Loucy (cell line): ENCODE measurements around the gene ATF7.

Experiments used
- H2AFZ ChIP-seq: fragments of 200-600 bp; sonication (generic); 2 replicates; pipeline ENCODE4 v1.6.0; 2016; ENCODE audit warnings: antibody characterized with exemption, mild to moderate bottlenecking, low read length, moderate library complexity
- H3F3A ChIP-seq: fragments of 200-600 bp; 2 replicates; pipeline ENCODE4 v1.6.0; 2016; ENCODE audit warnings: antibody characterized with exemption, low read depth, mild to moderate bottlenecking
- H3K27me3 ChIP-seq: fragments of 200-600 bp; sonication (generic); 2 replicates; pipeline ENCODE4 v1.6.1; 2014; ENCODE audit warnings: low read length, mild to moderate bottlenecking; ENCODE audit not compliant: insufficient read depth, poor library complexity, severe bottlenecking
- H3K36me3 ChIP-seq: fragments of 200-600 bp; sonication (generic); 2 replicates; pipeline ENCODE4 v1.6.1; 2016; ENCODE audit warnings: low read length; ENCODE audit not compliant: insufficient read depth
- H3K4me1 ChIP-seq: fragments of 200-600 bp; sonication (generic); 2 replicates; pipeline ENCODE4 v1.5.1; 2014; ENCODE audit warnings: low read length, mild to moderate bottlenecking; ENCODE audit not compliant: insufficient read depth, poor library complexity, severe bottlenecking
- H3K4me2 ChIP-seq: fragments of 200-600 bp; sonication (generic); 2 replicates; pipeline ENCODE4 v1.6.0; 2014; ENCODE audit warnings: antibody characterized with exemption, low read length, low read depth, mild to moderate bottlenecking; ENCODE audit not compliant: poor library complexity, severe bottlenecking
- H3K4me3 ChIP-seq: fragments of 200-600 bp; sonication (generic); 2 replicates; pipeline ENCODE4 v1.5.1; 2014; ENCODE audit warnings: low read length, mild to moderate bottlenecking, mixed read lengths; ENCODE audit not compliant: poor library complexity, severe bottlenecking
- H3K79me2 ChIP-seq: fragments of 200-600 bp; sonication (generic); 2 replicates; pipeline ENCODE4 v1.6.1; 2014; ENCODE audit warnings: low read length; ENCODE audit not compliant: insufficient read depth
- H3K9ac ChIP-seq: fragments of 200-600 bp; sonication (generic); 2 replicates; pipeline ENCODE4 v1.6.0; 2014; ENCODE audit warnings: mild to moderate bottlenecking, low read depth, low read length, moderate library complexity; ENCODE audit not compliant: poor library complexity, severe bottlenecking
- H3K9me2 ChIP-seq: fragments of 200-600 bp; sonication (generic); replicated peaks from 2 replicates; pipeline ENCODE4 v1.6.1; 2016; ENCODE audit warnings: low read depth, low read length, mixed read lengths
- H3K9me3 ChIP-seq: fragments of 200-600 bp; sonication (generic); 2 replicates; pipeline ENCODE4 v1.6.1; 2014; ENCODE audit warnings: mild to moderate bottlenecking, antibody characterized with exemption, low read length, low read depth; ENCODE audit not compliant: insufficient read depth
- H4K20me1 ChIP-seq: fragments of 200-600 bp; sonication (generic); 2 replicates; pipeline ENCODE4 v1.6.0; 2014; ENCODE audit warnings: antibody characterized with exemption, low read length, mild to moderate bottlenecking; ENCODE audit not compliant: insufficient read depth, poor library complexity, severe bottlenecking
- EZH2phosphoT487 ChIP-seq: fragments of 200-600 bp; IDR thresholded peaks from 2 replicates; pipeline ENCODE4 v1.6.1; 2018; ENCODE audit warnings: antibody characterized with exemption, mild to moderate bottlenecking, moderate library complexity, borderline replicate concordance
- TF ChIP-seq, protein P1 (sequence below): fragments of 200-600 bp; sonication (generic); conservative IDR thresholded peaks from 2 replicates; pipeline ENCODE4 v1.5.1; 2014; ENCODE audit warnings: mild to moderate bottlenecking, antibody characterized with exemption, low read length

ATF7 gene

DNA sequence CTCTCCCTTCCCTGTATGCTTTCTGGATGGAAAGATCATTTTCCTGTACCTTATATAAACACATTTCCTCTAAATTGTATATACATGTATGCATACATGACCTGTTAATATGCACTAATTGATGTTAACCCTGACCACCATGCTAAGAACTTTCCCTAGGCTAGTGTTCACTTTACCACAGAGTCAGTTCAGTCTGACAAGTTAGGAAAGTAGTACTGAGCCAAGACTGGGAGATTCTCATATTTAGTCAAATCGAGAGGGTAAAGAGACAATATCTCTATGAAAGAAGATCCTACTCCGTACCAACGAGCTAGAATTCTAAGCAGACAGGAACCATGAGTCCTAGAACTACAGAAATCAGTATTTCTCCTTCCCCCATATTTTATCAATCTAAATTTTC lies 36.8 kb downstream of the ATF7 start:
- Histone ChIP-seq H3K4me3 (no peak overlapping the region), H3F3A (no peaks in the 10 kb centered on the region; the same call in 1 of the 2 replicates), H3K36me3 (no peaks in the 10 kb centered on the region), H3K27me3 (no peaks in the 10 kb centered on the region), H3K4me2 (no peak overlapping the region), H3K4me1 (peaks cover 39% of the 10 kb centered on the region), H3K9ac (no peak overlapping the region), H2AFZ (no peak overlapping the region), H3K9me3 (no peaks in the 10 kb centered on the region), H3K9me2 (no peaks in the 10 kb centered on the region), H3K79me2 (peaks cover 5% of the 10 kb centered on the region; the same call in 1 of the 2 replicates), H4K20me1 (no peaks in the 10 kb centered on the region)
- TF ChIP-seq EZH2phosphoT487 = no peak
- TF ChIP-seq, protein P1, sequence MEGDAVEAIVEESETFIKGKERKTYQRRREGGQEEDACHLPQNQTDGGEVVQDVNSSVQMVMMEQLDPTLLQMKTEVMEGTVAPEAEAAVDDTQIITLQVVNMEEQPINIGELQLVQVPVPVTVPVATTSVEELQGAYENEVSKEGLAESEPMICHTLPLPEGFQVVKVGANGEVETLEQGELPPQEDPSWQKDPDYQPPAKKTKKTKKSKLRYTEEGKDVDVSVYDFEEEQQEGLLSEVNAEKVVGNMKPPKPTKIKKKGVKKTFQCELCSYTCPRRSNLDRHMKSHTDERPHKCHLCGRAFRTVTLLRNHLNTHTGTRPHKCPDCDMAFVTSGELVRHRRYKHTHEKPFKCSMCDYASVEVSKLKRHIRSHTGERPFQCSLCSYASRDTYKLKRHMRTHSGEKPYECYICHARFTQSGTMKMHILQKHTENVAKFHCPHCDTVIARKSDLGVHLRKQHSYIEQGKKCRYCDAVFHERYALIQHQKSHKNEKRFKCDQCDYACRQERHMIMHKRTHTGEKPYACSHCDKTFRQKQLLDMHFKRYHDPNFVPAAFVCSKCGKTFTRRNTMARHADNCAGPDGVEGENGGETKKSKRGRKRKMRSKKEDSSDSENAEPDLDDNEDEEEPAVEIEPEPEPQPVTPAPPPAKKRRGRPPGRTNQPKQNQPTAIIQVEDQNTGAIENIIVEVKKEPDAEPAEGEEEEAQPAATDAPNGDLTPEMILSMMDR = no peak

DNA sequence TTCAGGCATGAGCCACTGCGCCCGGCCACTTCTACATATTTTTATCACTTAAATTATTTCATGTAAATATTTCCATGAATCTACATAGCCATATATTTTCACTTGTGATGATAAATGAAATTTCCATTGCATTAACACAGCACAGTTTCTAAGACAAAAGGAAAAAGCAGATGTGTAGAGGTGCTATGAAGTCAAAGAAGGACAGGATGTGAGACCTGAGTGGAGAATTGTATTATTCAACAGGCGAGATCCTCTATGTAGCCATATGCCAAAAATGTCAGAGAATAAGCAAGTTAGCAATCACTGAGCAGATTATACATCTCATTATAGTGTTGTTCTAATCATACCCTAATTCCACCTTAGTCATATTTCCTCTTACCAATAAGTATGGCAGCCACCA lies 38.1 kb downstream of the ATF7 start:
- no peak overlapping the region for H3K4me3 ChIP-seq
- H3K9ac ChIP-seq = no peak overlapping the region
- no peaks in the 10 kb centered on the region for H3K36me3 ChIP-seq
- TF ChIP-seq, protein P1 = no peak
- TF ChIP-seq EZH2phosphoT487 = no peak
- peaks cover 7% of the 10 kb centered on the region; the same call in 1 of the 2 replicates for H3K79me2 ChIP-seq
- H2AFZ ChIP-seq = no peak overlapping the region
- H3K4me1 ChIP-seq = peaks cover 38% of the 10 kb centered on the region
- no peaks in the 10 kb centered on the region for H3K9me3 ChIP-seq
- H3K27me3 ChIP-seq = no peaks in the 10 kb centered on the region
- no peak overlapping the region for H3K4me2 ChIP-seq
- H3F3A ChIP-seq = no peaks in the 10 kb centered on the region; the same call in 1 of the 2 replicates
- H4K20me1 ChIP-seq = no peaks in the 10 kb centered on the region
- H3K9me2 ChIP-seq = no peaks in the 10 kb centered on the region

DNA sequence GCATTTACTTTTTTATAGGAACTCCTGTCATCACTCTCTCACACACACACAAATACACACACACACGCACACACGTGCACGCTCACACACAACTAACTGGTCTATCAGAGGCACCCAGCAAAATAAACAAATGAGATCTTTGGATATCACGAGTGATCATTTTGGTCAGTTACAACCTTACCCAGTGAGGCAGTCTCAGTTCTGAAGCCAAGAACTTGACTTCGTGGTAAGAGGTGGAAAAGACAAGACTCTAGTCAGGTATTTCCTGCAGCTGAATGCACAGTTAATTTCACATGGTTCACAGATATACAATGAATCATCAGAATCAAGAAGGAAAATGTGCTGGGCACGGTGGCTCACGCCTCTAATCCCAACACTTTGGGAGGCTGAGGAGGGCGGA lies 39.4 kb downstream of the ATF7 start:
- no peaks in the 10 kb centered on the region; the same call in 1 of the 2 replicates for H3F3A ChIP-seq
- no peaks in the 10 kb centered on the region for H3K27me3 ChIP-seq
- H3K36me3 ChIP-seq = no peaks in the 10 kb centered on the region
- no peaks in the 10 kb centered on the region for H3K9me2 ChIP-seq
- H3K4me2 ChIP-seq = no peak overlapping the region
- 0 out of 2 replicates have a peak, but pooled peaks cover 3% of the 10 kb centered on the region for H3K79me2 ChIP-seq
- no peak overlapping the region for H3K9ac ChIP-seq
- H3K4me1 ChIP-seq = peaks cover 26% of the 10 kb centered on the region
- no peaks in the 10 kb centered on the region for H4K20me1 ChIP-seq
- H3K4me3 ChIP-seq = no peak overlapping the region
- H3K9me3 ChIP-seq = no peaks in the 10 kb centered on the region
- no peak overlapping the region for H2AFZ ChIP-seq
- TF ChIP-seq EZH2phosphoT487 = no peak
- TF ChIP-seq, protein P1 = no peak
